ENCODE results near the gene ANTXRL.
"Not testable (repeated sequence)": the region's sequence is repeated elsewhere in the genome, so short reads cannot be mapped to it uniquely, and the experiment has no call there.

The ANTXRL gene

DNA sequence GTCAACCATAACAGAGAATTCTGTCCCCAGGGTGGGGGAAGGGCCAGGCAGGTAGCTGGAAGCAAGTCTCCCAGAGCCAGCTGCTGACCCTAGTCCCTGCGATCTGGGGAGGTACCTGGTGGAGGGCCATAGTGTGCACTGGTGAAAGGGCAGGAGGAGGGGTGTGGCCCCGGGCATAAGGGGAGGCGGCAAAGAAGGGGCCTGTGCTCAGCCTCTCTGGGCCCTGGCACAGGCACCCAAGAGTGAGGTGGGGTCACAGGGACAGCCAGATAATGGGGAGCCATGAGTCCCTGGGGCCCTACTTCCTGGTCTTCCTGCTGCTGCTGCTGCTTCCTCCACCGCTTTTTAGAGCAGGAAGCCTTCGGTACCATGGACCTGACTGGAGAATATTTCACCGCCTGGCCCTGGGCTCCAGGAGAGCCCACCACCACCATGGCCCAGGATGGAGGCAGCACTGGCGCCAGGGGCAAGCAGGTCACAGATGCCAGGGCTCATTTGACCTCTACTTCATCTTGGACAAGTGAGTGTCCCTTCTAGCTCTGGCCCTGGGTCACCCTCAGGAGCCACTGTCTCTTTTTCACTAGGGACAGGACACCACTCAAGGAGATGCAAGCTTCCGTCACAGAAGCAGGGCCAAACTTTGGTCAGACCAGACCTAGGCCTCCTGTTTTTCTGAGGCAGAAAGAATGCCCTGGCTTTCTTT is at the start of gene ANTXRL:
Gene ANTXRL (plus strand): TSS at position 7 of the 703 bp plus-strand sequence. CDS start 266 bp downstream, at position 273.
- no peak for DNase-seq

DNA sequence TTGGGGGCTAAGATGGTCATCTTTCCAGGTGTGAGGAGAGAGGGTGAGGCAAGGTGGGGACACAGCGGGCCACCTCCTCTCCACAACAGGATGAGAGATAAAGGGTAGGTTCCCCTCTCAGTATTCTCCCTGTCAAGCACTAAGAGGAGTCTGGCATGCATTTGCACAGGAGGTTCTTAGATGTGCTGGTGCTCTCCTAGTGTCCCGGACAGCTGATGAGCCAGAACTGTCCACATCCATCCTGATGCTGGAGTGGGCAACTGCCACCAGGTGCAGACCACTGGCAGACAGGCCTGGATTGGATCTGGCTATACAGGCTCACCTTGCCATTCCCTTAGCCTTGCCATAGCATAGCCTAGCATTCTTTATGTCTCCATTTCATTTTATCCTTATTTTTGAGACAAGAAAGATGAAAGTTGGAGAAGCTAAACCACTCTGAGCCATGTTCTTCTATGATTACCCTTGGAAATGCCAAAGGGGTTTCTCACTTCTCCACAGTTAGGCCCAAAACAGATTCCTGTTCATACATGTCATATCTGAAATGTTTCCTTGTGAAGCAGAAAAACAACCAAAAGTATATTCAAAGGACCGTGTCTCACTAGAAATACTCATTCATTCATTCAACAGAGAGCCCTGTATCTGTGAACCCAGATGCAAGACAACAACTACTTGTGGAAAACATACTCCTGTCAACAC is 48.8 kb upstream of the ANTXRL start:
- DNase-seq, result no peak

DNA sequence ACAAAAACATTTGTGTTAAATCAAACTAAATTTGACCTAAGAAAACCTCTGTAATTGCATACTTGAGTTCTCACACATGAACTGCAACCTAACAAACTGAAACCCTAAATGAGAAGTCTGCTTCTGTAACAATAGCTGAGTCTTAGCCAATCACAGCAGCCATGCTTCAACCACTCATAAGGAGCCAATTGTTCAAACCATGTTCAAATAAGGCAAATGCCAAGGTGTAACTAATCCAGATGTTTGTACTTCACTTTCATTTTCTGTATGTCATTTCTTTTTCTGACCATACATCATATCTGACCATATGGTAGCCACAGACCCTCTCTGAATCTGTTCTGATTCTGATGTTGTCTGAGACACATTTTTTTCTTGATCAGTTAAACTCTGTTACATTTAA is 47.5 kb upstream of the ANTXRL start:
- DNase-seq, result no peak

DNA sequence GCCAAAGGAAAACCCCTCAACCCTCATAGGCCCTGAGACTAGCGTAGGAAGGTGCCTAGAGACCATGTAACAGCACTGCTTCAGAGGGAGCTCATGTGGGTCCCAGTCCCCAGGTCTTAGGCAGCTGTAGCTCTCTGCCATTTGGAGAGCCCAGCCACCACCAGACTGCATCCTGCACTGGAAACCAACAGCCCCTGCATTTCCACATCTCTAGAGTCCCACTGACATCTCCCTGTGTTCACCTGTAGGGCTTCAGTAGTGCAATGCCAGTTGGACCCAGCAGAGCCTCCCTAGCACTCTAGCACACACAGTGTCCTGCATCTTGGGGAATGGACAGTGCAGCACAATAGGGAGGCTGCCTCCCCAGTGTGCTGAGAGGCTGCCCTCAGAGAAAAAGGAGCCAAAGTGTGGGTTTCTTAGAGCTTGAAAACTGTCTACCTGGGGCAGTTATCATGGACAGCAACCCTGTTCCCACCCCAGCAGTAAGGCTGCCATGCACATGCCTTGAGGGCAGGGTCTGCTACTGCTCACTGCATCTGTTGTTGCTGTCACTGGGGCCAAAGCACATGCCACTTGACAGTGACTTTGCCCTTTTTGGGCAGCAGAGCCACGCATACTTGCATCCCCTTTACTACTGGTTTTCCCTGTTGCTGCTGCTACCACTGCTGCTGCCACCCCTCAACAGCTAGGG is 46.7 kb upstream of the ANTXRL start:
- no peak for DNase-seq

DNA sequence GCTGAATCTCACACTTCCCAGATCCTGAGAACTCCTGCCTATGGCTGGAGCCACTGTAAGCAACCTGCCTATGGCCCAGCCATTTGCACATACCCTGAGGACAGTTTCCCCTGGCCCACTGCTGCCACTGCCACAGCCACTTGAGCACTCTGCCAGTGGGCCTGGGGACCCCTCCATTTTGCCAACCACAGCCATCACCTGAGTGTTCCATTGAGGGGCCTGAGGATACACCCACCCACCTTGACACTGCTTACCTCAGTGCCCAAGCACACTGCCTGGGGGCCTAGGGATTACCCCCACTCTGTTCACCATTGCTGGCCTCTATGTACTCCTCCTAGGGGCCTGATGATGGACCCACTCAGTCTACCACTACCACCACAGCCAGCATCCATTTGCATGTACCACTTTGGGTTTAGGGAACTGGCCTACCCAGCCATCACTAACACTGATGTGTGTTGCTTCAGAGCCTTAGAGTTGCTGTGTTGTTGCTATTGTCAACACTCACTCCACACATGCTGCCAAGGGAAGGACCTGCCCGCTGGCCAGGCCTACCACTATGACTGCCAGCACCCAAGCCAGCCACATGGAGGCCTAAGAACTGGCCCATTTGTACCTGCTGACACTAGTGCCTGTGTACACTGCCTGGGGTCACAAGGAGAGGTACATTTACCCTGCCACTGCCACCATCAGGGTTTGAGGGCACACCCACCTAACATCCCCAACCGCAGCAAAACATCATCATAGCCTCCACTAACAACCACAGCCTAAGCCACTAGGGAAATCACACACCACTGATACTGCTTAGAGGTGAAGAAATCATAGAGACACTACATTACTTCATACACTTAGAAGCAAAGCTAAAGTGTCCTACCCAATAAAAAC is 45.9 kb upstream of the ANTXRL start:
- DNase-seq, result no peak

DNA sequence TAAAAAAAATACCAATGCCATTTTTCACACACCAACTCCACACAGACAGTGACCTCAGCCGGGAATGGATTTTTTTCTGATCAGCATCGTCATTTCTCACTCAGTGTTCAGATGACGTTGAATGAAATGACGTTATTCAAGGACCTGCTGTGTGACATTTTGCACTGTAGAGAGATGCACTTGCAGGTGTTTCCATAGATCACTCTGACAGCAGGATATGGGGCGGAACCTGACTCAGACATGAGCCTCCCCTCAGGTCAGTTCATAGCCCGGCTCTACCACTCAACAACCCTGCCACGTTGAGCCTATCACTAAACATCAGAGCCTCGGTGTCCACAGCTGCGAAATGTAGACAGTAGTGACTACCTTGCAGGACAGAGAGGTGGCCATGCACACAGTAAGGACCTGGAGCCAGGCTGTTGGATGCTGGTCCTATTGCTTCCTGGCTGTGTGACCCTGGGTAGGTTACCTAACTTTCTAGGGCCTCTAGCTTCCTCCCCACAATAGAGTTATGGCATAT is 41.4 kb upstream of the ANTXRL start:
- DNase-seq, result no peak

DNA sequence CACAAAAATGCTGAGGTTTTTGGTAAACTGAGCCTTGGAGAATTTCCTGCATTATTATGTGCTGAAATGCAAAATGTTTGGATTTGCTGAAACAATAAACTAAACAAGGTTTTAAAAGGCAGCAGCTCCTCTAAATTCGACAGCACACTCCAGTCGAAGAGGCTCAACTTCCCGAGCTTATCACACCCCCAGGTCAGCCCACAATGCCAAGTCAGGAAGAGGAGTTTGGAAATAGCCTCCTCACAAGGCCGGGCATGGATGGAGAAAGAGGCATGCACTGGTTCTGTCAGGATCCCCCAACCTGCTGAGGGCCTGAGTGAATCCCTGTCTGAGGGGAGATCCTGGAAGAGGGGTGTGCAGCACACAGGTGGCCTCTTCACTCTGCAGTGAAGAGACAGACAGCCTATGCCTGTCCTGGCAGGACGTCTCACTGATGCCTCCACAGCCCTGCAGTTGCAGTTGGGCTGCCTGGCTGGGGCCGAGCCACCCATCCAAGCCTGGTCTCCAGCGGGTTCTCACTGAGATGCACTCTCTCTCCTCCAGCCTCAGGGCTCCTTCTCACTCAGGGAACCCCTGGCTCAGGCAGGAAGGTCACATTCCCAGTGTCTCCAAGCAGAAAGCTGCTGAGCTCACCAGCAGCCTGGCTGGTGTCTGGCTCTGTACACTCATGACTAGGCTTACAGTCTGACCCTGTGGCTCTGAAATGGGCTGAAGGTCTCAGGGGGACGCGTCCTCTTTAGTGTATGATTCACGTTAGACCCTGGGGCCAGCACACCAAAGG is 40.2 kb upstream of the ANTXRL start:
- not testable (repeated sequence) for DNase-seq

DNA sequence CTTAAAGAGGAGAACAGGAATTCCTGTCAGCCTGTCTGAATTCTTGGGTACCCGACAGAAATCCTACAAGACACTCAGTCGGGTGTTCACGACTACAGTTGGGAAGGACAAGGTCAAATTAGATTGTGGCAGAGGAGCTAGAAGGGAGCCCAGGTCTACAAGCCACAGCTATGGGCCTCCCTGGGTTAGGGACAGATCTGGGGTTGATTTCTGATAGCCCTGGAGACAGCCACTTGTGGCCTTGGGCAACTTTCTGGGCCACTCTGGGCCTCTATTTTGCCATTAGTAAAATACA is 39.7 kb upstream of the ANTXRL start:
- no peak for DNase-seq

DNA sequence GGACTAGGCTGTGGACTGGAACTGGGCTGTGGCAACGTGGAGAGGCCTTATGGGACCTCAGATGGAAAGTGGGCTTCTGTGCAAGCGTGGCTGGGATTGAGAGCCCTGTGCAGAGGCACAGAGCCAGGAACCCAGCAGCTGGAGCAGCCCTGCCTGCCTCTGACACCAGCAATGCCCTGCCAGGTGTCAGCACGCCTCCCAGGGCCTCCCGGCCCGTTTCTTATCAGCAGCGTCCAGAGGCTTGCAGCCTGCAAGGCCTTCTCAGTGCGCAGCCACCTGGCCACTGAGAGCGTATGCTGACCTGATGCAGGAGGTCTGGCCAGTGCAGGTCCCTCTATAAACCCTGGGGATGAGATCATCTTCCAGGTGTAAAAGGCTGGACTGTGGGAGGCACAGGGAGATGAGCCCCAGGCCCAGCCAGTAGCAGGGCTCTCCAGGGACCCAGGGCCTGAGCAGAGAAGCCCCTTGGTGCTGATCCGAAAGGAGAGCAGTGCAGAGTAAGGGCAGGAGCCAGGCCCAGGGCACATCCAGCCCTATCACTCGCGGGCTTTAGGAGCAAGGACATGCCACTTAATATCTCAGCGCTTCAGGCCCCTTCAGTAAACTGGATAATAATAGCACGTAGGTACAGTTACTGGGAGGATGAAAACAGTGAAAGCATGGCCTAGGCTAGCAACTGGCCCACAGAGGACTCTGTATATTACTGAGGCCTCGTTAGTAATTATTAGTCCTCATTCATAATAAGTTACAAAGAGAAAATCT is 38.8 kb upstream of the ANTXRL start:
- no peak for DNase-seq

DNA sequence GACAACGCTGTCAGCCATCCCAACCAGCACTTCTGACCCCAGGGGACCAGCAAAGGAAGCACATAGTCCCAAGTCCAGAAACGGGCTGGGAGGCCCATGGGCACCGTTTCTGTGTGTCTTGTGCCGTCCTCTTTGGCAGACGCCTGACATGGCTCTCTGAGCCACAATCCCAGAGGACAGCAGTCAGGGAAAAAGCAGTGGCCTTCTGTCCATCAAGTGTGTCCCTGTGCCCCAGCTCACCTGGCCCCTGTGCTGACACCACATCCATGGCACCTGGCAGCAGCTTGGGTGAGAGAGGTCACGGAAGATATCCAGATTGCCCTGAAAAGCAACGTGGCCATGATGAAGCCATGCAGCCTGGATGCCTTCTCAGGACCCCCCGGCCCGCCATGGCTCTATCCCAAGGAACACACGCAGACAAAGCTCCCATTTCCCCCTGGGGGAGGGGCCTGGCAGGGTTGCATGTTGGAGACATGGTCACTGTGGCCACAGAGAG is 38.1 kb upstream of the ANTXRL start:
- DNase-seq, result no peak

DNA sequence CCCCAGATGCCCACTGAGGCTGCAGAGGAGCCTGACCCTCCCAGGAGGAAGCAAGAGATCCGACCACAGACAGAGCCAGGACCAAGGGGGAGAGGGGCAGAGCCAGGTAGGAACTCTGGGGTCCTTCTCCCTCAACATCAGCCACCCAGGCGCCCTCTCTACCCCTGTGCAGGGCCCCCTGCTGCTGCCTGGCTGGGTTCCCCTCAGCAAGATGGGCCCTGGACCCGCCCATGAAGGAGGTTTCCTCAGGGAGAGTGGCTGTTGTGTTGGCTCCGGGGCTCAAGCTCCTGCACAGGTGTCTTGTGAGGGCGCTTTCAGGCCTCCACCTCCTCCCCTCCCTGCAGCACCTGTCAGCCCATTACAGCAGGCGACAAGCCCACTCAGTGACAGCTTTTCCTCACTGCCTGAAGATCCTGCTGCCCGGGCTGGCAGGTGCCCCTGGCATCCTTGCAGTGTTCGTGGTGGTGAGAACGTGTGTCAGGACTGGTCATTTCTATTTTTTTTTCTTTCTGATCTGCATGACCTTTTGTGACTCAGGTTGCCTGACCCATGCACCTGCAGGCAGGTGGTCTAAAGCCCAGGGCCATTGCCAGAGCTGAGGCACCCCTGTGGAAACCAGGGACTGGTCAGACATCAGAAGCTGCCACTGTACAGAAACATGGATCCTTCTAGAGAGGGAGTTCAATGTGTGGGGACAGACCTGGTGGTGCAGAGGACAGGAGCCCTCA is 37.0 kb upstream of the ANTXRL start:
- not testable (repeated sequence) for DNase-seq

DNA sequence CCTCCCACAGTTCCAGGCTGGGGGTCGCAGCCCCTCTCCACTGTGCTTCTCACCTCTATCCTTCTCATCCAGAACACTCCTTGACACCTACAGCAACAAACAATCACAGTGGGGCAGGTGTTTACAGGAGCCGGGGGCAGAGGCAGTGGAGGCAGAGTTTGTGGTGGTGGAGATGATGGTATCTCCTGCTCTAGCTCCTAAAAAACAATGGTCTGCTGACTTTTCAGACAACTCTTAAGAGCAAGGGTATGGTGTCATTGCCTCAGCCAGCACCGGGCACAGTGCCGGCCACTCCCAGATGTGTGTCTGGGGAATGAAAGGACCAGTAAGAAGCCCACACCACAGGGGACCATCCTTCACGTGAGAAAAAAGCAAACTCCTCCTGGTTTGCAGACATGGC is 36.3 kb upstream of the ANTXRL start:
- no peak for DNase-seq

DNA sequence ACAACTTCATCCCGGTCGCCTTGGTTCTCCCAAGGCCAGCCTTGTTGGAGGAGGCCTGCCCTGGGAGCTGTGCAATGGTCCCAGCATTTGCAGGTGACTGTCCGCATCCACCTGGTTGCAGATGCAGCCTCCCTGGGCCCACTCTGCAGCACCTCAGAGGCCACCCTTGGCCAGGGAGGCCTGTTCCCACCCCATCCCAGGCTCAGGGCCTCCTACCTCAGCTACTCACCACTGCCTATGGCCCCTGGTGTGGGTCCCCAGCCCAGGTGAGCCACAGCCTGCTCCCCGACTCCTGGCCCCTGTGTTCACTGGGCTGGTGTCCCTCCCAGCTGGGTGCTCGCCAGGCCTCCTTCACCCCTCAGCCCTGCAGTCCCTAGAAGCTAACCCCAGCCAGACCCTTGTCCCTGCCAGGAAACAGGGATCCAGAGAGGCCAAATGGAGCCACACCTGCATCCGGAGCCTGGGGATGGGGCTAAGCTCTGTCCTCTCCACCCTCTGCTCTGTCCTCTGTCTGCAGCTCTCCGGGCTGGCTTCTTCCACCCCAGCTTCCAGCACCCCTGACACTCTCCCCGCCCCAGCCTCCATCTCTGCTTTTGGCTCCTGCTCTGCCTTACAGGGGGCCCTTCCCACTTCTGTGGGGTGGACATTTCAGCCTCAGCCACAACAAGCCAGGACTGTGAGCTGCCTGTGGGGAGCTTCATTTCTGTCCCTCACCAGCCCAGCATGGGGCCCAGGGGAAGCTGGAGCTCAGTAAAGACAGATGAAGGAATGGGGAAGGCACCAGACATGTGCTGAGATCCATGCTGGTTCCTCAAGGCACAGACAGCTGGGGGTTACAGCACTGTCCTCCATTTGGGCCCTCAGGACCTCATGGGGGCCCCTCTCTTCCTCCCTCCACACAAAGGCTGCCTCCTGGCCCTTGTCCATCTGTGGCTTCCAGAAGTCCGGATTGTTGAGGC is 35.6 kb upstream of the ANTXRL start:
- DNase-seq, result no peak

DNA sequence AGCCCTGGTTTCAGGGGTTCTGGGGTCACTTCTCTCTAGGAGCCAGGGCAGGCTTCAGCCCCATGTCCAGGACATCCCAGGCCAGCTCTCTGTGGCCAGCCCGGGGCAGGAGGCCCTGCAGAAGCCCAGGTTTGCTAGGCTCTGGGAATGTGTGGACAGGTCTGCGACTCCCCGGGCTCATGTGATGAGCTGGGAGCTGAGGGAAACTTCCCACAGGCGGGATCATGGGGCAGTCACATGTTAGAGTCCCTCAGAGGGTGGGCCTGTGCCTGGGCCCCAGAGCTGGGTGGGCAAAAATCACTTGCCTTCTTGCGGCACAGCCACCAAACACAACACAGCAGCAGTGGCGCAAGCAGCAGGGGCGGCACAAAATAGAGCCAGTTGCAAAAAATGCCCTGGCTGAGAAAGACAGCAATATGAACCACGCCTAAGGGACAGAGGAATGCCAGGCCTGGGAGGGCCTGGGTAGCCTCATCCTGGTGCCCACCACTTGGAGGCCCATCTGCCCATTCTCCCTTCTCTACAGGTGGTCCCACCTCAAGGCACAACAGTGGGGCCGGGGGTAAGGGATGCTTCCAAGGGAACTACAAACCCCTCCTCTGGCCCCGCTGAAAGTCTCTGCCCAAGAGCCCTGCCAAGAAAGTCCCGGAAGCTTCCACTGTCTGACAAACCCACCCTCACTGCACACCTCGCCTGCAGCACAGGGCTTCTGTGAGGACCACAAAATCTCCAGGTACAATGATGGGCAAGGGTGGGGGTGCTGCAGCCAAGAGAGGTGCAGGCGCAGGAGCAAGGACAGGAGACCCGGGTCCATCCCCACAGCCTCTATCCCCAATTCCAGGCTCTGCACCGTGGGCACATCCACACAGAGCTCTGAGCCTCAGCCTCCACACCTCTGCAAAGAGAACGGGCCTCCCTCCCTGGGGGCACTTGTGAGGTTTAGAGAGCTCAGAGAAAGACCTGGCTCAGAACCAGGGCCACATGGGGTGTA is 34.6 kb upstream of the ANTXRL start:
- DNase-seq, result no peak

DNA sequence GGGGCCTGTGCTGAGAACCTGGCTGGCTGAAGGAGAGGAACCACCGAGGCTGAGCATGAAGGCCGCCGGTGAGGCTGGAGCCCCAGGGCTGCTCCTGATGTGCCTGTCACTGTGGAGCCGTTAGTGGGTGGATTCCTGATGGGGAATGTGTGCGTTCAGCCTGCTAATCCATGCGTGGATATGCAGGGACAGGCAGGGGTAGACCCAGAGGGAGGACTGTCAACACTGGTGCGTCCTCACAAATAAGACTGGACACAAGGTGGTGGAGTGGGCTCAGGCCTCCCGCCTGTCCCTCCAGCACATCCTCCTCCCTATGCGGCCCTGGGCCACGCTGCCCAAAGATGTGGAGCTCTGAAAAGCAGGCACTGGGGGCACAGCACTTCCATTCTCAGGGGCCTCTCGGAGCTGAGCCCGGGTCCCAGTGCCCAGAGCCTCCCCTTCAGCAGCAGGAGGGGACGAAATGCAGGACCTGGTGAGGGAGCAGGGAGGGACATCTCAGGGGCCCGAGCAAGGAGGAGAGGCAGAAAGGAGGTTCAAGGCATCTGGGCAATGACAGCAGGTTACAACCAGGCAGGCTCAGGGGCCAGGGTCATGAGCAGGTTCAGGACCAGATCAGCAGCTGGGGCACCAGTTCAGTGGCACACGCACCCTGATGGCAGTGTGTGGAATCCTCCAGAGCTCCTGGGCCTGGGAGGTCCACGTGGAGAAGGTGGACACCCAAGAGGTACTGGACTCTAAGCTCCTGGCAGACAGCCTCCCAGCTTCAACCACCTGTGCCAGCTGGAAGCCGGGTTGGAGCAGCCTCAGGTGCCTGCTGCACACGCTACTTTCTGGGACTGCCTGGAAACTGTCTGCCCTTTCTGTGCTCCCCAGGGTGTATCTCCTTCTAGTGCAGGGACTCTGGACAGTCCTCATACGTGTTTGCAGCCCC is 33.5 kb upstream of the ANTXRL start:
- DNase-seq, result no peak

DNA sequence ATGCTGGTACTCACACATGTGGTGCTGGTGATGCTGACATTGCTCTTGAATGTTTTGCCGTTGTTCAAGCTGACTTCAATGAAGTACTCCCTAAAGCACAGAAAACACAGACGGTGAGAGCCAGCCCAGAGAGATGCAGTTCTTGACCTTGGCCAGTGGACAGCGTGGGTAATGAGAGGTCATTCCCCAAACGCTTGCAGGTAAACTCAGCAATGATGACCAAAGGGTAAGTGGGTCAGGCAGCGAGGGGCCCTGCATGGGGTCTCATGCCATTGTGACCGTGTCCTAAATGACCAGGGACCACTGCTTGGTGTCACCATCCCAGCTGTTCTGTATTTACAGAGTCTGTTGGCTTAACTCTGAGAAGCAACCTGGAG is 32.8 kb upstream of the ANTXRL start:
- DNase-seq, result no peak

DNA sequence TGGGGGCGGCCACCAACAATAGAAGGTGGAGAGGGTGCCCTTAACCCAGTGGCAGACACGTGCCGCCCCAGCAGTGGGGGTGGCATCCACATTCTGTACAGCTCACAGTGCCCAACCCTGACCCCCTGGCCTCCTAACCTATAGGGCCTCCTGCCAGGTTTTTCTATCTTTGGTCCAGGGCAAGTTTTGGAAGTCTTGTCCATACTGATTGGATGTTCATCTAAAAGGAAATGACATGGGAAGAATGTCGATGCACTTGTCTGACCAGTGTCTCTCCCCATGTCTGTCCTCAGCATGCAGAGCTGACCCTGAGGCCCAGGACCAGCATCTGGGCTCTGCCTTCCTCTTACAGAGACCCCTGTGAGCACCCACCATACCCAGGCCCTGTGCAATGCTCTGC is 32.3 kb upstream of the ANTXRL start:
- DNase-seq, result no peak

All from NCI-H1417 treated with DMSO at 0.1 percent for 48 hours (cell line).